HL-60/S4 treated with phorbol 12-myristate 13-acetate at 8.2 ng/mL for 4 days and 3 days (cell line): ENCODE measurements around the gene C17orf58.

Experiments
- in situ Hi-C: fragments of 300-500 bp; cut with MboI; formaldehyde crosslinking; loops from 2 replicates; pipeline ENCODE4 v1.15.0; 2022; ENCODE audit warnings: low sequenced_read_pairs

C17orf58 gene

DNA sequence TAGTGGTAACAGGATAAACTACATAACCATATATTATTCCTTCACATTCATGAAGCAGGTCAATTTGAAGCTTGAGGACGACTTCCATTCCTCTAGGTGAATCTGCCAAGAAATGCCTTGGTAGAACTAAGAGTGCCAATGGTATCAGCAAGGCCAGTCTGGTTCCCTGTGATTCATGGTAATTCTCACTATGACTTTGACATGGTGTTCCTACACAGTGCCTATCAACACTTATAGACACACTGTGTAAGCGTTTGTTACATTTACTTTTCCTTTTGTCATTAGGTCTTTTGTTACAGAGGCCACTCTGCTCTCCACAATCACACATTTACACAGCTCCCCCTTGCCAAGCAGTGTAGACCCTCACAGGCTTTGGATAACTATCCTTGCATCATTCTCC lies 34.1 kb downstream of the C17orf58 start:
- in situ Hi-C loops: loop anchor here (25.0 kb wide), 1 partner anchor 800 kb away; no protein-coding TSS in a partner anchor

DNA sequence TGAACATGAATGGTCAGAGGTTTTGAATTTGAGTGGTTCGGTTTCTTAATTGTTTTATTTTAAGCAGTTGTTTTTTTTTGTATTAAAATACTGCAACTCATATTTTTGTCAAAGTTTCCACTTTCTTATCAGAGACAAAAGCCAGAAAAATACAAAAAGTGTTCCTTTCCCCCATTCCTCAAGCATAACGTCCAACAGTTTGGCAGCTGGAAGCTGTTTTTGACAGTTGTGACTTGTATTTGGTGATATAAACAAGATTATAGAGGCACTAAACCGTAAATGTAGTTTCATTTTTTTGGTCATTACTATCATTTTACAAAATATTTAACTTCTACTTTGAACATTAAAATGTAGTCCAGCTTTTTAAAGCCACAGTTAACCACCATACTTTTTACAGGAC lies 36.0 kb downstream of the C17orf58 start:
- in situ Hi-C loops: loop anchor here (25.0 kb wide), 1 partner anchor 802 kb away; no protein-coding TSS in a partner anchor

DNA sequence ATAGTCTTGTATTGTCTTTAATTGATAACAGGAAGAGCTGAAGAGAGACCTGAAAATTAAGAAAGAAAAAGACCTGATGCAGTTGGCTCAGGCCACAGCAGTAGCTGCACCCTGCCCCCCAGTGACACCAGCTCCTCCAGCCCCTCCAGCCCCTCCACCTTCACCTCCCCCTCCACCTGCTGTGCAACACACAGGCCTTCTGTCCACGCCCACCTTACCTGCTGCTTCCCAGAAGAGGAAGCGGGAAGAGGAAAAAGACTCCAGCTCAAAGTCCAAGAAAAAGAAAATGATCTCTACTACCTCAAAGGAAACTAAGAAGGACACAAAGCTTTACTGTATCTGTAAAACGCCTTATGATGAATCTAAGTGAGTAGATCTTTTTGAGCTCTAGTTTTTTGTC lies 36.8 kb downstream of the C17orf58 start:
- in situ Hi-C loops: loop anchor here (25.0 kb wide), 1 partner anchor 803 kb away; no protein-coding TSS in a partner anchor

DNA sequence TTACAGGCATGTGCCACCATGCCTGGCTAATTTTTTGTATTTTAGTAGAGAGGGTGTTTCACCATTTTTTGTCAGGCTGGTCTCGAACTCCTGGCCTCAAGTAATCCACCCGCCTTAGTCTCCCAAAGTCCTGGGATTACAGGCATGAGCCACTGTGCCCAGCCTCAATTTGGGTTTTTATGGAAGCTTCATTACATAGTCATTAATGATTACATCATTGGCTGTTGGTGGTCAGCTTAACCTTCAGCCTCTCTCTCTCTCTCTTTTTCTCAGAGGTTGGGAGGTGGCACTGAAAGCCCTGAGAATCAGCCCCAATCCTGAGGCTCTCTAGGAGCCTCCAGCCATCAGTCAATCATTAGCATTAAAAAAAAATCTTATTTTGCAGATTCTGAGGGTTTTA lies 45.3 kb downstream of the C17orf58 start:
- in situ Hi-C loops: loop anchor here (25.0 kb wide), 1 partner anchor 811 kb away; no protein-coding TSS in a partner anchor

DNA sequence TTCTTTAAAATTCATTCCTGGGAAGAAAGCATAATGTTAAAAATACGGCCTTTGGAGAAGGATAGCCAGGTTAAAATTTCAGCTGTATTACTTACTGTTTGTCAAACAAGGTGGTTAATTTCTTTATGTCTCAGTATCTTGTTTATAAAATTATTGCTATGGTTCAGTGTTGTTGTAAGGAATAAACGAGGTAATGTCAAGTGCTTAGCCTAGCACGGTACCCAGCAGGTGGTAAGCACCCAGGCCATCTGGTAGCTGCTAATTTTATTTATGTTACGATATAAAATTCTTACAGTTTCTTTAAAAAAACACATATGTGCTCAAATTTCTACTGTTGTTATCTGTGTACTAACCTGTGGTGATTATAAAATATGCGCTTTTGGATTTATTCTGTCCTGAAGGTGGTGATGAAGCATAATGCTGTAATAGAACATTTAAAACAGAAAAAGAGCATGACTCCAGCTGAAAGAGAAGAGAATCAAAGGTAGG lies 48.9 kb downstream of the C17orf58 start:
- in situ Hi-C loops: no loop called here

DNA sequence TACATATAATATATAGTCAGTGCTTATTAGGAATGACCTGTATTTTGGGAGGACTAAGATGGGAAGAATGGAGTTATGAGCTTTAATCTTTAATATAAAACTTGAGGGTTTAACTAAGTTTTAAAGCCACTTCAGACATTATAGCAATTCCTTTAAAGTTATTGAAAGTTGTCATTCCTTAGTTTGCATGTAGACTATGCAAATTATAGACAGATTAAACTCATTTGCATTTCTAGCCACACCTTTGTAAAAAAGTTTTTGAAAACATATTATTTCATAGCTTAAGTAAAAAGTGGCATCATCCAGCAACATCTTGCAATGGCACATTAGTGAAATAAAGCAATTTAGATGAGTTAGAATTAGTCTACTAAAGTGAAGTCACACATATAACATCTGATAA lies 49.8 kb downstream of the C17orf58 start:
- in situ Hi-C loops: no loop called here

DNA sequence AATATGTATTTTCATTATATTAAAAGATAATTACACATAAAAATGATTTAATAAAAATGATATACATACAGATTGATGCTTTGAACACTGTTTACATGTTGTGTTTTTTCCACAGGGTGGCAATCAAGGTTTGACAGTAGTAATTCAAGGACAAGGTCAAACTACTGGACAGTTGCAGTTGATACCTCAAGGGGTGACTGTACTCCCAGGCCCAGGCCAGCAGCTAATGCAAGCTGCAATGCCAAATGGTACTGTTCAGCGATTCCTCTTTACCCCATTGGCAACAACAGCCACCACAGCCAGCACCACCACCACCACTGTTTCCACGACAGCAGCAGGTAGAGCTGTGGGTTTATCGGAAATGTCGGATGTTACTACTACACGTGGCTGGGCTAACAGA lies 52.2 kb downstream of the C17orf58 start:
- in situ Hi-C loops: no loop called here

DNA sequence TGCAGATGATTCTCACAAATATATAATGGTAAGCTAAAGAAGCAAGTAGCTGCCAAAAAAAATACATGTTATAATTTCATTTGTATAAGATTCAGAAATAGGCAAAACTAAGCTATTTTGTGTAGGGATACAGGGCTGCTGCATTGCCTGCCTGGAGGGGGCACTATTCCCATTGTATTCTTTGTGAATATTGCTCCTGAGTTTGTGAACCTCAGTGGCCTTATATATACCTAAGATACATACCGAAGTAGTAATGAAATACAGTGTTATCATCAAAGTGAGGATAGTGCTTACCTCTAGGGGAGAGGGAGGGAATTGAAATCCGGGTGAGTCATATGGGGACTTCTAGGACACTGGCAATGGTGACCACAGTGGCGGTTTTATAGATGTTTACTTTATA lies 53.5 kb downstream of the C17orf58 start:
- in situ Hi-C loops: no loop called here
